H54 (cell line): ENCODE measurements around the gene MYCBP.

Experiments used
- DNase-seq: peaks from one replicate; pipeline ENCODE4 v3.0.0; 2011; ENCODE audit warnings: low spot score, mixed read lengths; ENCODE audit not compliant: insufficient read length
- FAIRE-seq: peaks from 3 replicates; lab custom pipeline; 2011; peaks lifted over from hg19 to GRCh38; lab: Jason Lieb, UNC
- POLR2A ChIP-seq: IDR thresholded peaks from 2 replicates; pipeline ENCODE4 v1.6.1; 2011; ENCODE audit warnings: low read depth, mild to moderate bottlenecking, low read length

Gene MYCBP

GRCh38 chr1:38889589-38889988, 16.4 kb upstream of the MYCBP start:
- TF ChIP-seq POLR2A = no peak
- DNase-seq (no peak), FAIRE-seq (no peak)

GRCh38 chr1:38888423-38889333, 15.5 kb upstream of the MYCBP start:
- TF ChIP-seq POLR2A = no peak
- no peak for FAIRE-seq

GRCh38 chr1:38885092-38885491, 11.9 kb upstream of the MYCBP start:
- FAIRE-seq (no peak), DNase-seq (no peak)
- no peak for TF ChIP-seq POLR2A

More at GRCh38 chr1:38888423-38889333, 15.5 kb upstream of the MYCBP start:
- DNase-seq = no peak

GRCh38 chr1:38881487-38881886, 8.3 kb upstream of the MYCBP start, which contains the start of gene GJA9:
Gene GJA9 (minus strand): TSS chr1:38881587. CDS start chr1:38876098, 5,489 bp downstream.
- DNase-seq (no peak), FAIRE-seq (peak; percentile 70)
- no peak for TF ChIP-seq POLR2A

- no peak for FAIRE-seq
- TF ChIP-seq POLR2A = no peak
- DNase-seq = no peak
Measured at GRCh38 chr1:38875811-38876210, 2.7 kb upstream of the MYCBP start.

GRCh38 chr1:38872401-38873026, 634 bp downstream of the MYCBP start:
- no peak for TF ChIP-seq POLR2A
- DNase-seq (peak; percentile 29), FAIRE-seq (no peak)

GRCh38 chr1:38870996-38871395, 2.2 kb downstream of the MYCBP start:
- no peak for TF ChIP-seq POLR2A
- no peak for FAIRE-seq
- DNase-seq = no peak

GRCh38 chr1:38867208-38867607, 5.9 kb downstream of the MYCBP start:
- no peak for DNase-seq
- FAIRE-seq = no peak
- TF ChIP-seq POLR2A = no peak

- no peak for TF ChIP-seq POLR2A
- FAIRE-seq = no peak
- no peak for DNase-seq
Measured at GRCh38 chr1:38865112-38865715, 7.9 kb downstream of the MYCBP start.

- DNase-seq (no peak), FAIRE-seq (no peak)
- no peak for TF ChIP-seq POLR2A
Measured at GRCh38 chr1:38860454-38860795, 12.7 kb downstream of the MYCBP start.

GRCh38 chr1:38859561-38860453, 13.3 kb downstream of the MYCBP start, which contains the start of gene RRAGC:
Gene RRAGC (minus strand): TSS chr1:38859772. CDS start chr1:38859646, 126 bp downstream.
- TF ChIP-seq POLR2A = peak; percentile 67
- FAIRE-seq (peak; percentile 83), DNase-seq (peak; percentile 95)

GRCh38 chr1:38858833-38859560, 14.2 kb downstream of the MYCBP start:
- DNase-seq (peak; percentile 70), FAIRE-seq (peak; percentile 69)
- TF ChIP-seq POLR2A = no peak
